GM19238 (cell line): ENCODE data around the gene TSC22D3.

ENCODE experiments used
- DNase-seq: peaks from one replicate; pipeline ENCODE4 v3.0.0; 2011; ENCODE audit warnings: low spot score; ENCODE audit not compliant: insufficient read length

The TSC22D3 gene

GRCh38 chrX:107730991-107731766 is 44.4 kb downstream of the TSC22D3 start:
- no peak for DNase-seq

GRCh38 chrX:107730298-107730655 is 45.3 kb downstream of the TSC22D3 start:
- DNase-seq, result no peak

GRCh38 chrX:107729558-107730297 is 45.9 kb downstream of the TSC22D3 start:
- DNase-seq, result no peak

GRCh38 chrX:107728371-107729099 is 47.1 kb downstream of the TSC22D3 start:
- no peak for DNase-seq

GRCh38 chrX:107726816-107727534 is 48.6 kb downstream of the TSC22D3 start:
- no peak for DNase-seq

- no peak for DNase-seq
Measured at GRCh38 chrX:107725761-107726555, 49.6 kb downstream of the TSC22D3 start.

GRCh38 chrX:107724653-107725052 is 50.9 kb downstream of the TSC22D3 start:
- DNase-seq, result no peak

GRCh38 chrX:107723511-107723910 is 52.1 kb downstream of the TSC22D3 start:
- DNase-seq, result no peak

GRCh38 chrX:107721966-107722707 is 53.5 kb downstream of the TSC22D3 start:
- DNase-seq, result no peak

- no peak for DNase-seq
Measured at GRCh38 chrX:107721318-107721717, 54.3 kb downstream of the TSC22D3 start.

GRCh38 chrX:107718156-107718621 is 57.4 kb downstream of the TSC22D3 start:
- DNase-seq, result peak; percentile 52

- peak; percentile 43 for DNase-seq
Measured at GRCh38 chrX:107716816-107717700, 58.5 kb downstream of the TSC22D3 start.

- DNase-seq, result no peak
Measured at GRCh38 chrX:107716118-107716684, 59.4 kb downstream of the TSC22D3 start.

- DNase-seq, result no peak
Measured at GRCh38 chrX:107715331-107716117, 60.1 kb downstream of the TSC22D3 start.

- DNase-seq, result no peak
Measured at GRCh38 chrX:107714206-107714891, 61.2 kb downstream of the TSC22D3 start.

- no peak for DNase-seq
Measured at GRCh38 chrX:107713543-107714205, 61.9 kb downstream of the TSC22D3 start.

GRCh38 chrX:107713203-107713542 is 62.4 kb downstream of the TSC22D3 start:
- DNase-seq, result no peak
